K562 (cell line): ENCODE results near the gene GPNMB. TPM values are rescaled to one million over a fixed set of nuclear protein-coding genes. Genes with fewer than 3 reads are reported as not detected.

Experiments used
- ATAC-seq: fragments of 200-7000 bp; cut with Tn5 transposase; 3 replicates; pipeline ENCODE4 v1.9.1; 2020; ENCODE audit warnings: moderate library complexity
- BruUV-seq: library from RNA; stranded (reverse); fragments of 400-500 nt; replicated peaks from 2 replicates; lab custom pipeline; 2021; lab: Mats Ljungman, UMichigan
- CTCF ChIA-PET: fragments of 300-600 bp; formaldehyde crosslinking; extraction: SDS; loops from one replicate; lab custom pipeline; 2021; ENCODE audit warnings: low intra/inter-chr PET ratio; lab: Yijun Ruan, JAX
- POLR2A ChIA-PET: fragments of 300-600, 350-650 bp; sonication (Branson Sonifier 250); formaldehyde crosslinking; extraction: SDS; loops from one replicate; lab custom pipeline; 2021; ENCODE audit warnings: antibody characterized with exemption, inconsistent platforms; lab: Yijun Ruan, JAX
- DNase-seq, 4 experiments: peaks; one replicate each; pipeline versions ENCODE4 v3.0.0 to v3.0.0-alpha.2; 2011 to 2018; ENCODE audit warnings: low spot score in 3 of 4, mixed read lengths in 3 of 4; ENCODE audit errors: extremely low read depth in 1 of 4
- FAIRE-seq: peaks from 2 replicates; lab custom pipeline; 2011; peaks lifted over from hg19 to GRCh38; lab: Jason Lieb, UNC
- H2AFZ ChIP-seq: 2 replicates; pipeline ENCODE4 v1.6.0; 2011; ENCODE audit warnings: low read depth, low read length, control low read depth, inconsistent platforms
- H3K27ac ChIP-seq: fragments of 200-600 bp; 3 replicates; pipeline ENCODE4 v1.8.0; 2011; ENCODE audit warnings: low read depth, mild to moderate bottlenecking, control low read depth, inconsistent platforms, low read length, moderate library complexity, mixed read lengths; ENCODE audit errors: extremely low read depth
- H3K27me3 ChIP-seq, 2 experiments: fragments of 300-600 bp in 1 of 2; 2 replicates in 1 of 2; 3 replicates in 1 of 2; pipeline versions ENCODE4 v1.6.0 to v1.8.0; 2011; ENCODE audit warnings: inconsistent platforms in 2 of 2, low read length in 2 of 2, mild to moderate bottlenecking in 1 of 2, mixed read lengths in 1 of 2, moderate library complexity in 1 of 2; ENCODE audit not compliant: control insufficient read depth in 2 of 2, insufficient read depth in 2 of 2
- H3K36me3 ChIP-seq: fragments of 300-600 bp; 3 replicates; pipeline ENCODE4 v1.8.0; 2011; ENCODE audit warnings: mild to moderate bottlenecking, low read length, inconsistent platforms; ENCODE audit not compliant: control insufficient read depth, insufficient read depth
- H3K4me1 ChIP-seq, 2 experiments: fragments of 200-600 bp in 1 of 2; replicated peaks in 1 of 2; 2 replicates in 1 of 2; 3 replicates in 1 of 2; pipeline versions ENCODE4 v1.5.1 to v1.8.0; 2011; ENCODE audit warnings: inconsistent platforms in 2 of 2, low read length in 2 of 2, mild to moderate bottlenecking in 1 of 2, mixed read lengths in 1 of 2, moderate library complexity in 1 of 2; ENCODE audit not compliant: control insufficient read depth in 2 of 2, insufficient read depth in 2 of 2
- H3K4me2 ChIP-seq: 2 replicates; pipeline ENCODE4 v1.6.1; 2011; ENCODE audit warnings: low read length, control low read depth, inconsistent platforms, mixed read lengths; ENCODE audit not compliant: insufficient read depth
- H3K4me3 ChIP-seq: fragments of 200-600 bp; sonication (generic), shearing (Covaris generic); 2 replicates; pipeline ENCODE4 v1.5.1; 2016; ENCODE audit warnings: control low read depth, inconsistent platforms
- H3K79me2 ChIP-seq: fragments of 200-600 bp; 3 replicates; pipeline ENCODE4 v1.8.0; 2011; ENCODE audit warnings: low read length, inconsistent platforms; ENCODE audit not compliant: control insufficient read depth, insufficient read depth
- H3K9ac ChIP-seq, 2 experiments: 2 replicates each; pipeline versions ENCODE4 v1.6.0 to v1.6.1; 2011; ENCODE audit warnings: low read depth in 2 of 2, low read length in 2 of 2, control low read depth in 1 of 2, inconsistent platforms in 1 of 2, mild to moderate bottlenecking in 1 of 2, mixed read lengths in 1 of 2; ENCODE audit not compliant: insufficient read depth in 1 of 2
- H3K9me1 ChIP-seq: one replicate; pipeline ENCODE4 v1.6.0; 2011; ENCODE audit warnings: inconsistent platforms, mild to moderate bottlenecking, low read length, moderate library complexity; ENCODE audit not compliant: control insufficient read depth, insufficient read depth
- H3K9me3 ChIP-seq: replicated peaks from 2 replicates; pipeline ENCODE4 v1.5.1; 2011; ENCODE audit warnings: low read depth, low read length, inconsistent platforms; ENCODE audit not compliant: control insufficient read depth, insufficient read depth
- H4K20me1 ChIP-seq: replicated peaks from 2 replicates; pipeline ENCODE4 v1.6.1; 2011; ENCODE audit warnings: low read length, inconsistent platforms, mixed read lengths; ENCODE audit not compliant: control insufficient read depth, insufficient read depth
- CAMTA2 ChIP-seq: fragments of 250-450 bp; sonication (Bioruptor Pico); conservative IDR thresholded peaks from 2 replicates; pipeline ENCODE4 v1.5.1; 2022
- THRA ChIP-seq: fragments of 450-650 bp; IDR thresholded peaks from 2 replicates; pipeline ENCODE4 v1.6.1; 2017; ENCODE audit warnings: mild to moderate bottlenecking, moderate library complexity
- ZNF512 ChIP-seq: IDR thresholded peaks from 2 replicates; pipeline ENCODE4 v1.6.1; 2016; ENCODE audit warnings: missing genetic modification characterization, missing compliant biosample characterization
- WGBS: fragments of 100-300 bp; shearing (Covaris generic); methylation state at CpG from one replicate; pipeline ENCODE4 v1.1.6; 2016; ENCODE audit warnings: low coverage, mixed read lengths; ENCODE audit not compliant: insufficient coverage; ENCODE audit errors: missing lambda C conversion rate; 5-methylcytosine and 5-hydroxymethylcytosine counted together
- in situ Hi-C: fragments of 300-500 bp; cut with MboI; formaldehyde crosslinking; loops from 4 replicates; pipeline ENCODE4 v1.15.0; 2018; ENCODE audit warnings: inconsistent platforms, mixed read lengths
- intact Hi-C: fragments of 100-400 bp; cut with micrococcal nuclease; formaldehyde crosslinking; loops from 2 replicates; pipeline ENCODE4 v1.14.2; 2022
- polyA plus RNA-seq, 8 experiments: library from polyadenylated mRNA; depleted of rRNA in 4 of 8; stranded (reverse) in 5 of 8; unstranded in 3 of 8; fragments of >200 nt; fragmentation: Nextera tagmentation in 2 of 8; fragmentation: Illumina TruSeq in 1 of 8; extraction: Ambion mirVana in 2 of 8; extraction: Trizol in 1 of 8; gene quantifications; 2 replicates each; pipeline versions ENCODE4 v1.2.1 to v1.2.3, GENCODE V29; 2011 to 2014; ENCODE audit warnings: inconsistent platforms in 1 of 8, missing spikeins in 1 of 8
- total RNA-seq, 7 experiments: library from RNA; depleted of rRNA in 6 of 7; stranded (reverse); fragments of >200 nt in 6 of 7; fragmentation: Illumina TruSeq in 2 of 7; extraction: Trizol in 2 of 7; gene quantifications; 2 replicates each; pipeline versions ENCODE4 v1.2.1 to v1.2.3, GENCODE V29; 2011 to 2021; ENCODE audit warnings: low replicate concordance in 1 of 7

Gene GPNMB
- total and polyA plus RNA-seq, 9 of the 15 experiments (the other 6 are each of a cell fraction or from before 2014, with no cell fraction given) = 0.15 to 0.72 (median 0.33) TPM

GRCh38 chr7:23272275-23272674 is 25.7 kb downstream of the GPNMB start:
- FAIRE-seq (no peak), ATAC-seq (no peak), DNase-seq (no peak)
- BruUV-seq = no TSS peak
- Histone ChIP-seq H3K4me2 (no peak overlapping the region), H3K27me3 (peaks cover 0 to 10% of the 10 kb centered on the region in 2 experiments; a peak in 1 of 5 replicates), H3K9me1 (no peaks in the 10 kb centered on the region), H3K27ac (no peak overlapping the region), H3K79me2 (no peaks in the 10 kb centered on the region), H3K36me3 (no peaks in the 10 kb centered on the region), H2AFZ (no peak overlapping the region), H3K4me3 (no peak overlapping the region), H3K9ac (no peak overlapping the region), H3K9me3 (0 out of 2 replicates have a peak, but pooled peaks cover 1% of the 10 kb centered on the region), H3K4me1 (peaks cover 0 to 7% of the 10 kb centered on the region in 2 experiments; a peak in 3 of 5 replicates), H4K20me1 (no peaks in the 10 kb centered on the region)
- intact Hi-C loops (loop anchor here (5.0 to 10.0 kb wide), 3 partner anchors 160 to 747 kb away; no protein-coding TSS in a partner anchor), in situ Hi-C loops (loop anchor here (5.0 to 25.0 kb wide), 3 partner anchors 275 to 735 kb away; partner anchors contain the start of gene STK31)
- WGBS = 23% methylated on average over 2 of the region's 2 CpGs
- POLR2A ChIA-PET = interaction anchor here (1.0 to 2.5 kb wide), 5 partner anchors 11 to 257 kb away, joined by 3 to 8 read pairs (median 6); partner anchors contain the start of genes KLHL7 and NUP42
- TF ChIP-seq ZNF512 (tag) (peak; percentile 41; the same call in 1 of the 2 replicates), THRA (no peak), CAMTA2 (no peak)
- CTCF ChIA-PET = interaction anchor here (0.9 kb wide), 1 partner anchor 272 kb away, joined by 7 read pairs; no protein-coding TSS in a partner anchor
